Iris pigment epithelial cell (primary cell): Measurements from ENCODE around the gene SLC2A9.

Source experiments
- DNase-seq: peaks from one replicate; pipeline ENCODE4 v3.0.0-alpha.2; 2011; ENCODE audit warnings: low read depth

SLC2A9 gene

GRCh38 chr4:9962611-9963314, 58.5 kb downstream of the SLC2A9 start:
- no peak for DNase-seq

- no peak for DNase-seq
Observed at GRCh38 chr4:9954468-9954867, 66.8 kb downstream of the SLC2A9 start.

- no peak for DNase-seq
Observed at GRCh38 chr4:9953089-9953488, 68.2 kb downstream of the SLC2A9 start.

GRCh38 chr4:9952415-9952950, 68.8 kb downstream of the SLC2A9 start:
- peak; percentile 63 for DNase-seq

GRCh38 chr4:9949573-9949972, 71.7 kb downstream of the SLC2A9 start:
- no peak for DNase-seq

- no peak for DNase-seq
Observed at GRCh38 chr4:9947168-9948062, 73.9 kb downstream of the SLC2A9 start.

GRCh38 chr4:9946170-9946569, 75.1 kb downstream of the SLC2A9 start:
- no peak for DNase-seq

- no peak for DNase-seq
Observed at GRCh38 chr4:9944431-9945425, 76.6 kb downstream of the SLC2A9 start.

GRCh38 chr4:9943761-9944160, 77.5 kb downstream of the SLC2A9 start:
- DNase-seq, result no peak

- no peak for DNase-seq
Observed at GRCh38 chr4:9942921-9943600, 78.2 kb downstream of the SLC2A9 start.

- no peak for DNase-seq
Observed at GRCh38 chr4:9942139-9942538, 79.2 kb downstream of the SLC2A9 start.

GRCh38 chr4:9940041-9940440, 81.3 kb downstream of the SLC2A9 start:
- no peak for DNase-seq

- DNase-seq, result no peak
Observed at GRCh38 chr4:9938933-9939332, 82.4 kb downstream of the SLC2A9 start.

- DNase-seq, result no peak
Observed at GRCh38 chr4:9937078-9937477, 84.2 kb downstream of the SLC2A9 start.

- no peak for DNase-seq
Observed at GRCh38 chr4:9936129-9936644, 85.1 kb downstream of the SLC2A9 start.

- no peak for DNase-seq
Observed at GRCh38 chr4:9933956-9934355, 87.3 kb downstream of the SLC2A9 start.

GRCh38 chr4:9933184-9933583, 88.1 kb downstream of the SLC2A9 start:
- no peak for DNase-seq

GRCh38 chr4:9932771-9933170, 88.5 kb downstream of the SLC2A9 start:
- DNase-seq, result no peak

- DNase-seq, result no peak
Observed at GRCh38 chr4:9931146-9931545, 90.2 kb downstream of the SLC2A9 start.

GRCh38 chr4:9929111-9929510, 92.2 kb downstream of the SLC2A9 start:
- no peak for DNase-seq
